Nephron progenitor cell (in vitro differentiated cells): ENCODE results near the gene PARD3B.

Source experiments
- DNase-seq: peaks from one replicate; pipeline ENCODE4 v3.0.0; 2021
- H3K27ac Mint-ChIP-seq: 2 replicates; pipeline ENCODE4 v1.8.0; 2021; ENCODE audit warnings: mild to moderate bottlenecking, moderate library complexity, mixed read lengths
- H3K27me3 Mint-ChIP-seq: 2 replicates; pipeline ENCODE4 v1.8.0; 2021; ENCODE audit warnings: mild to moderate bottlenecking, low read depth, mixed read lengths; ENCODE audit not compliant: poor library complexity
- H3K36me3 Mint-ChIP-seq: 2 replicates; pipeline ENCODE4 v1.8.0; 2021; ENCODE audit warnings: low read depth, mixed read lengths
- H3K4me1 Mint-ChIP-seq: 2 replicates; pipeline ENCODE4 v1.8.0; 2021; ENCODE audit warnings: mixed read lengths
- H3K4me3 Mint-ChIP-seq: 2 replicates; pipeline ENCODE4 v1.8.0; 2021; ENCODE audit warnings: mild to moderate bottlenecking, moderate library complexity, mixed read lengths
- H3K9me3 Mint-ChIP-seq: 2 replicates; pipeline ENCODE4 v1.8.0; 2021; ENCODE audit warnings: mild to moderate bottlenecking, moderate library complexity, mixed read lengths
- CTCF ChIP-seq: fragments of 200-600 bp; sonication (generic); IDR thresholded peaks from 2 replicates; pipeline ENCODE4 v1.5.0; 2021; ENCODE audit warnings: antibody characterized with exemption

Gene PARD3B

DNA sequence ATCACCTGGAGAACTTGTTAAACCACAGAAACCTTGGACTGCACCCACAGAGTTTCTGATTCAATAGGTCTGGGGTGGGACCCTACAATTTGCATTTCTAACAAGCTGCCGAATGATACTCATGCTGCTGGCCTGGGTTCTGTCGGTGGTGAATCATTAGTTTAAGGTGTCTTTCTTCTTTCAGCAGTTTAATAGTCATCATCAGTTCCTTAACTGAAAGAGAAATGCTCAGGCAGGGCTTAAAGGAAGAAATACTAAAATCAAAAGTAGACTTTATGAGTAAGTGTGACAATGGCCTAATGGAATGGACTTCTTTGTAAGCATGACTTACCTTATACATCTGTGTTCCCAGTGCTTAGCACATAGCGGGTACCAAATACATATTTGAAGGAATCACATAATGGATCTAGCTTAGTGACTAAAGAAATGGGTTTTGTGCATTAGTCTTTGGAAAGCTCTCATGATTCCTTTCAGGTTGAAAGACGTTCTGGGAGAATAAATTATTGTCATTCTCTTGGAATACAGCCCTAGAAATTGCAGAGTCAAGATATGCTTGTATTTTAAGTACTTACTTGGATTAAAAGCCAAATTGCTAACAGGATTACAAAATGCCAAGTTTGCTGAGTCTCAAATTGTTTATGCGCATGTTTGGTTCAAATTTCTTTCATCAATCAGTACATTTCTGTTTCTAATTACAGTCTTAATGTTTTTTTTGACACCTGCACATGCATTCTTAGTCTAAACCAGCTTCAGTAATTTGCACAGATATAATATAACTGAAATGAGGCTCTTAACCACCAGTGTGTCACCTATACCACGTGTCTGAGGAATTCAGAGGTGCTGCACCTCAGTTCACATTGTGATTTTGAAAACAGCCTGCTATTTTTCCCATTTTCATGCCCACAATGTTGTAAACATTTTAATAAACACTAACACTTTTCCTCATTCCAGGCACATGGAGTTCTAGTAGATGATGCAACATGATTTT lies 916.7 kb downstream of the PARD3B start:
- no peaks in the 10 kb centered on the region for H3K36me3 Mint-ChIP-seq
- peaks cover 13% of the 10 kb centered on the region for H3K27me3 Mint-ChIP-seq
- H3K4me3 Mint-ChIP-seq: no peak overlapping the region
- peaks cover 19% of the 10 kb centered on the region for H3K4me1 Mint-ChIP-seq
- TF ChIP-seq CTCF: no peak
- H3K9me3 Mint-ChIP-seq: no peaks in the 10 kb centered on the region
- no peak for DNase-seq
- H3K27ac Mint-ChIP-seq: no peak overlapping the region

DNA sequence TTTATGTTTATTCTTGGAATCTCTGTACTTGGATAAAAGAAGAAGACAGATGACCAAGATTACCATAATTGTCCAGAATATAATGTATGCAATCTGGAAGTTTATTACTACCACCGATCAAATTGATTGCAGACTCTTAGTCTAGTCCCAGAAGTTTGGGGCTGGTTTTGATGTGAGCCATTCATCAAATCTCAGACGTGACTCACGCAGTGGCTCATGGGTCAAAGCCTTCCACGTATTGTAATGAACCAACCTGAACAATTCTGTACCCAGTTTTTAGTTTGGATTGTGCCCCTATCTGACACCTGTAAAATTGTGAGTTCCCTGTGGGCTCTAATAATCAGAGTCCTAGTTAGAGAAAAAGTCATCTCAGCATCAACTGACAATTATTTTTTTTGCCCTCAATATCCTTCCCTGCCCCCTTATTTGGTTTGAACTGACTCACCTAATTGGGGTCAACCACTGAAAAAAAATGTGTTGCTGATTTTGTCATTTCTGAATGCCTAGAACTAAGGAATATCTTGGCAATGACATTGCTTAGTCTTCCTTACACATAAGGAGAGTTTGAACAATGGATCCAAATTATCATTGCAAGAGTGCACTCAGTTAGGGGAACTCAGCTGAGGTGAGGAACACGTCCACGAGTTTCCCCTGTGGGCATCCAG lies 917.5 kb downstream of the PARD3B start:
- no peak for TF ChIP-seq CTCF
- Mint-ChIP-seq H3K27me3 (peaks cover 10% of the 10 kb centered on the region), H3K4me3 (no peak overlapping the region), H3K27ac (no peak overlapping the region), H3K4me1 (peaks cover 19% of the 10 kb centered on the region), H3K36me3 (no peaks in the 10 kb centered on the region), H3K9me3 (no peaks in the 10 kb centered on the region)
- DNase-seq: no peak

GRCh38 chr2:205463466-205464025 lies 918.3 kb downstream of the PARD3B start:
- Mint-ChIP-seq H3K27ac (no peak overlapping the region), H3K4me1 (peaks cover 19% of the 10 kb centered on the region), H3K36me3 (no peaks in the 10 kb centered on the region), H3K27me3 (peaks cover 8% of the 10 kb centered on the region), H3K4me3 (no peak overlapping the region), H3K9me3 (no peaks in the 10 kb centered on the region)
- no peak for DNase-seq
- no peak for TF ChIP-seq CTCF

GRCh38 chr2:205464681-205465080 lies 919.4 kb downstream of the PARD3B start:
- Mint-ChIP-seq H3K27ac (no peak overlapping the region), H3K9me3 (no peaks in the 10 kb centered on the region), H3K27me3 (peaks cover 8% of the 10 kb centered on the region), H3K4me3 (no peak overlapping the region), H3K36me3 (no peaks in the 10 kb centered on the region), H3K4me1 (peaks cover 19% of the 10 kb centered on the region)
- DNase-seq: no peak
- TF ChIP-seq CTCF: no peak

DNA sequence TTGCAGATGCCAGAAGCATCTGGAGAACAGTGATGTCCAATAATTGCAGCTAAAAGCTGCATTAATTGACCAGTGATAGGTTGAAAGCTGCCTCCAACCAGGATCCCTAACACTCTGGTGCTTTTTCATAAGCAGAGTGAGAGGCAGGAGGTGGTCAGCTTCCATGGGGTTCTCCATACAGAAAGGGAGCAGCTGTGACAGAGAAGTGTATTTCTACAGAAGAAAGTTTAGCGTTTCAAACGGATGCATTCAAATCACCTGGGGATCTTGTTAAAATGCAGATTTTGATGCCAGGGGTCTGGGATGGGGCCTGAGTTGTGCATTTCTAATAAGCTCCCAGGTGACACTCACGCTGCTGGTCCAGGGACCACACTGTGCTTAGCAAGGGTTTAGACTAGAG lies 920.5 kb downstream of the PARD3B start:
- peaks cover 8% of the 10 kb centered on the region for H3K27me3 Mint-ChIP-seq
- no peak overlapping the region for H3K27ac Mint-ChIP-seq
- TF ChIP-seq CTCF: no peak
- H3K4me1 Mint-ChIP-seq: peaks cover 19% of the 10 kb centered on the region
- no peak overlapping the region for H3K4me3 Mint-ChIP-seq
- no peaks in the 10 kb centered on the region for H3K9me3 Mint-ChIP-seq
- no peaks in the 10 kb centered on the region for H3K36me3 Mint-ChIP-seq
- DNase-seq: no peak
